EH (cell line): ENCODE measurements around the gene FER1L5.
A peak's percentile ranks its signal among the peaks of the same experiment; 100 is the strongest.

Source experiments
- DNase-seq: peaks from one replicate; pipeline ENCODE4 v3.0.0-alpha.2; 2015; ENCODE audit warnings: low read depth

The FER1L5 gene

GRCh38 chr2:96642564-96643360, at the start of gene FER1L5:
Gene FER1L5 (plus strand): TSS chr2:96642764. CDS start chr2:96642837, 73 bp downstream.
- peak; percentile 84 for DNase-seq

GRCh38 chr2:96594282-96594681, 48.3 kb upstream of the FER1L5 start:
- no peak for DNase-seq

GRCh38 chr2:96594691-96595152, 47.8 kb upstream of the FER1L5 start:
- DNase-seq = no peak

GRCh38 chr2:96596596-96596995, 46.0 kb upstream of the FER1L5 start:
- DNase-seq = no peak

GRCh38 chr2:96599941-96600340, 42.6 kb upstream of the FER1L5 start:
- DNase-seq = no peak

- no peak for DNase-seq
Measured at GRCh38 chr2:96601382-96602292, 40.9 kb upstream of the FER1L5 start.

GRCh38 chr2:96602330-96602823, 40.2 kb upstream of the FER1L5 start:
- no peak for DNase-seq

GRCh38 chr2:96604104-96604503, 38.5 kb upstream of the FER1L5 start:
- no peak for DNase-seq

GRCh38 chr2:96608469-96609455, 33.8 kb upstream of the FER1L5 start:
- peak; percentile 68 for DNase-seq

- DNase-seq = no peak
Measured at GRCh38 chr2:96616128-96616527, 26.4 kb upstream of the FER1L5 start.

- DNase-seq = no peak
Measured at GRCh38 chr2:96616535-96616934, 26.0 kb upstream of the FER1L5 start.

- DNase-seq = no peak
Measured at GRCh38 chr2:96617012-96617411, 25.6 kb upstream of the FER1L5 start.

GRCh38 chr2:96618596-96619283, 23.8 kb upstream of the FER1L5 start:
- DNase-seq = peak; percentile 54

GRCh38 chr2:96622544-96622943, 20.0 kb upstream of the FER1L5 start:
- DNase-seq = no peak

GRCh38 chr2:96623116-96623515, 19.4 kb upstream of the FER1L5 start:
- DNase-seq = no peak

GRCh38 chr2:96625571-96626552, 16.7 kb upstream of the FER1L5 start:
- DNase-seq = peak; percentile 62

- DNase-seq = no peak
Measured at GRCh38 chr2:96626553-96626942, 16.0 kb upstream of the FER1L5 start.

- DNase-seq = peak; percentile 87
Measured at GRCh38 chr2:96631804-96632435, 10.6 kb upstream of the FER1L5 start.

GRCh38 chr2:96633641-96634040, 8.9 kb upstream of the FER1L5 start:
- no peak for DNase-seq
